ENCODE results near the gene ARHGAP6. TPM values are rescaled to one million over a fixed set of nuclear protein-coding genes. Genes with fewer than 3 reads are reported as not detected.

The ARHGAP6 gene
- total RNA-seq, 1 experiment from 2014 or later = 0.10 TPM

- no peak for DNase-seq (ENCODE audit: low read depth, low spot score)
- Histone ChIP-seq H3K36me3 (ENCODE audit: control insufficient read depth in 1 of 2, insufficient read depth in 2 of 2, low read length in 2 of 2) (no peaks in the 10 kb centered on the region), H3K9ac (ENCODE audit: low read length) (no peak overlapping the region), H3K79me2 (ENCODE audit: insufficient read depth, low read length) (no peaks in the 10 kb centered on the region), H3K9me3 (ENCODE audit: control insufficient read depth in 1 of 2, insufficient read depth in 1 of 2, low read depth in 1 of 2, low read length in 2 of 2) (no peaks in the 10 kb centered on the region), H2AFZ (ENCODE audit: low read depth, low read length, poor library complexity, severe bottlenecking) (no peak overlapping the region), H3K27me3 (ENCODE audit: insufficient read depth, low read length) (no peaks in the 10 kb centered on the region), H3K9me2 (ENCODE audit: insufficient read depth) (no peaks in the 10 kb centered on the region), H3K4me3 (replicated peaks in 1 of 2; ENCODE audit: low read depth in 1 of 2, low read length in 2 of 2) (no peak overlapping the region), H4K20me1 (ENCODE audit: insufficient read depth) (no peaks in the 10 kb centered on the region), H3K4me1 (ENCODE audit: control insufficient read depth in 1 of 2, insufficient read depth in 2 of 2, low read length in 2 of 2) (no peaks in the 10 kb centered on the region), H3K27ac (ENCODE audit: low read depth, low read length) (no peak overlapping the region), H3K4me2 (ENCODE audit: low read length) (no peak overlapping the region)
- TF ChIP-seq EGR1 (IDR thresholded peaks at IDR 0.05; ENCODE audit: low read depth) = no peak
- no peak for TF ChIP-seq FOSL1 (IDR thresholded peaks at IDR 0.05; ENCODE audit: low read depth)
- no peak for TF ChIP-seq CTCF (IDR thresholded peaks at IDR 0.05 in 2 of 3, conservative IDR thresholded peaks at IDR 0.05 in 1 of 3; ENCODE audit: borderline replicate concordance in 1 of 3, insufficient read depth in 1 of 3, low read depth in 2 of 3, low read length in 2 of 3)
- no peak for TF ChIP-seq SIN3A (IDR thresholded peaks at IDR 0.05; ENCODE audit: low read depth)
- TF ChIP-seq SRF (IDR thresholded peaks at IDR 0.05; ENCODE audit: low read depth) = no peak
- TF ChIP-seq ZNF274 (IDR thresholded peaks at IDR 0.05; ENCODE audit: low read depth, low read length) = no peak
- no peak for TF ChIP-seq ZFX (IDR thresholded peaks at IDR 0.05)
- TF ChIP-seq TCF7L2 (IDR thresholded peaks at IDR 0.05; ENCODE audit: borderline replicate concordance, extremely low read depth, insufficient read depth, insufficient read length) = no peak
- no peak for TF ChIP-seq YY1 (IDR thresholded peaks at IDR 0.05; ENCODE audit: extremely low read depth, insufficient replicate concordance, low read depth, low read length)
- TF ChIP-seq EZH2phosphoT487 (IDR thresholded peaks at IDR 0.05; ENCODE audit: borderline replicate concordance) = no peak
- no peak for TF ChIP-seq SP1 (IDR thresholded peaks at IDR 0.05; ENCODE audit: low read depth)
- no peak for TF ChIP-seq JUND (IDR thresholded peaks at IDR 0.05)
- no peak for TF ChIP-seq CEBPB (IDR thresholded peaks at IDR 0.05; ENCODE audit: low read depth)
- no peak for TF ChIP-seq ZBTB33 (IDR thresholded peaks at IDR 0.05; ENCODE audit: extremely low read depth, insufficient replicate concordance, low read length)
- no peak for TF ChIP-seq MAX (IDR thresholded peaks at IDR 0.05)
- no peak for TF ChIP-seq CBX3 (IDR thresholded peaks at IDR 0.05; ENCODE audit: low read depth)
- TF ChIP-seq EZH2 (IDR thresholded peaks at IDR 0.05) = no peak
- TF ChIP-seq RAD21 (IDR thresholded peaks at IDR 0.05; ENCODE audit: low read depth) = no peak
- TF ChIP-seq REST (IDR thresholded peaks at IDR 0.05; ENCODE audit: low read depth) = no peak
- ChIA-PET CTCF (no interaction called here), RAD21 (ENCODE audit: low non-redundant PET in 1 of 2, low total read pairs in 2 of 2, uncharacterized antibody in 2 of 2, unreplicated experiment in 2 of 2) (no interaction called here), POLR2A (no interaction called here)
- no peak for ATAC-seq
- intact Hi-C loops (cut with micrococcal nuclease) = no loop called here
- no TSS peak for BruUV-seq (replicated peaks)
Observed at GRCh38 chrX:11702965-11703631, 37.4 kb upstream of the ARHGAP6 start.

Data from HCT116 (cell line).